ENCODE data around the gene CNTNAP2. TPM values are rescaled to one million over a fixed set of nuclear protein-coding genes. Genes with fewer than 3 reads are reported as not detected.

The CNTNAP2 gene
- total RNA-seq, 1 donor from 2014 or later = 1.3 TPM

DNA sequence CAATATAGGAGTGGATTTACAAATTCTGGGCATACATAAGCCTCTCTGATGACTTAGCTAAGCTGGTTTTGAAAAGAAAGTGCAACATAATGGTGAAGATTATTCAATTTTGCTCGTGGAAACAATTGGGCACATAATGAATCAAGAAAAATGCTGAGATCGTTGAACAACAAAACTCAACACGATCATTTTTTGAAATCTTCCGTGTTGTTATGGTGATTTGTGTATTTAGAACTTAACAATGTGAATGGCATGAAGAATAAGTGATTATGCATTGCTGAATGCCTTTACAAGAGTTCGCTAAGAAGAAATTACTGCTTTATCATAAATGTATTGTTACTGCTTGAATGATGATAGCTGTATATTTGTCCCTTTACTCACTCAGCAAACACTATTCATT, 875.0 kb downstream of the CNTNAP2 start:
- DNase-seq (ENCODE audit: low spot score) = no peak

DNA sequence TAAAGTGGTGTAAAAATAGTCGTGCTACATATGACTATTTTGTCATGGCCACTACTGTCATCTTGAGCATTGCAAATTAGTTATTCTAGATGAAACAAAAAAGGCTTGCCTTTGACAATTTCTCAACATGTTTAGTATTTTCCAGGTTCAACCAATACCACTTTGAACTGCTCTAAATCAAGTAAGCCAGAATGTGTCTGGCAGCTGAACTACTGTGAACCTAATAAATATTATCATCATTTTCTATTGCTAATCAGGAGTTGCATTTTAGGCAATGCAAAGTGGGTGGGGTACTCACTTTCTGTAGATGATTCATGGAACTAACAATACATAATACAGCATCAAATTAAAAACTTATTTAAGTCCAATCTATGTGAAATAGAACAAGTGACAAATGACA, 877.2 kb downstream of the CNTNAP2 start:
- no peak for DNase-seq (ENCODE audit: low spot score)

DNA sequence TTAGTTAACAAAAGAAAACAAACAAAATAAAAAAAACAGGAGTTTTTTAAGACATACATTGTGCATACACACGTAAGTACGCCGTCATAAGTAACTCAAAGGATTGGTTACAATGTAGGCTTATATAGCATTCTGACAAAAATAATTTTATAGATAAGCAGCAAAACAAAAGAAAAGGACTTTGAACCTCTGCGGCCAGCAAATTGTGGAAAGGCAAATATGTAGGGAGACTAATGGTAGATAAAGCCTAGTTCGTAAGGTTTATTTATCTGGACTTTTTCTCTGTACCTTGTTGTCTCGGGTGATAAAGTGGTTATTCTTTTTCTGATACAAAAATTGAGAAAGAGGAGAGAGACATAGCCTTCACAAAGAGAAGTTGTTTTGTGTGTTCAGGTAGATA, 891.9 kb downstream of the CNTNAP2 start:
- DNase-seq (ENCODE audit: low spot score) = no peak

DNA sequence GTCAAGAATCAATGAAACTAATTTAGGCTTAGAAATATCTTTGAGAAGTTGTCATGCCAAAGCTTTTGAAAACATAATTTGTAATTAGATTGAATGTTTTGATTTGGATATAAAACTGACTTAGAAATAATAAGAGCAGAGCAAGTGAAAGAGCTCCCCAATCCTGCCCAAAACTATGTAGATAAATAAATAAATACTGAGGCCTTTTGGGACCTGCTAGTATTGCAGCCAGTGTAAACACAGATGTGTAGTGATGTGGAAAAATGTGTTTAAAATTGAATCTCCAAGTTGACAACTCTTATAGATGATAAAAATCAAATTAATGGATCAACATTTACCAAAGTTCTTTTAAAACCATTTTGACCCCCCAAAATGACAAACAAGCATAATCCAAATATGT, 896.1 kb downstream of the CNTNAP2 start:
- DNase-seq (ENCODE audit: low spot score) = no peak

DNA sequence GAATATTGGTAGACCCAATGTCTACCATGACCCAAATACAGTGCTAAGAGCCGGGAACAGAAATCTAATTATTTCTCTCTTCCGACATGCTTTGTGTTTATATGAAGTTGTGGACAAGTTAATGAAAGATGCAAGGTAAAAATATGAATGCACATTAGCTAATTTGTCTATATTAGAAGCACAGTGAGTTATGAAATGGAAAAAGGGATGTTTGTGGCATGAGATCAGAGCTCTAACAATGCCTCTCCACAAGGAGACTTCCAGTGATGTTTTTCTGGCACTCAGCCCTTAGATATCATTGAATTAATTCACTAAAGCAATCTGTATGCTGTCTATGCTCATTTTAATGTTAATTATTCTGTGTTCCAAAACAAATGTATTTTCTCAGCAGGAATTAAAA, 897.2 kb downstream of the CNTNAP2 start:
- DNase-seq (ENCODE audit: low spot score) = no peak

DNA sequence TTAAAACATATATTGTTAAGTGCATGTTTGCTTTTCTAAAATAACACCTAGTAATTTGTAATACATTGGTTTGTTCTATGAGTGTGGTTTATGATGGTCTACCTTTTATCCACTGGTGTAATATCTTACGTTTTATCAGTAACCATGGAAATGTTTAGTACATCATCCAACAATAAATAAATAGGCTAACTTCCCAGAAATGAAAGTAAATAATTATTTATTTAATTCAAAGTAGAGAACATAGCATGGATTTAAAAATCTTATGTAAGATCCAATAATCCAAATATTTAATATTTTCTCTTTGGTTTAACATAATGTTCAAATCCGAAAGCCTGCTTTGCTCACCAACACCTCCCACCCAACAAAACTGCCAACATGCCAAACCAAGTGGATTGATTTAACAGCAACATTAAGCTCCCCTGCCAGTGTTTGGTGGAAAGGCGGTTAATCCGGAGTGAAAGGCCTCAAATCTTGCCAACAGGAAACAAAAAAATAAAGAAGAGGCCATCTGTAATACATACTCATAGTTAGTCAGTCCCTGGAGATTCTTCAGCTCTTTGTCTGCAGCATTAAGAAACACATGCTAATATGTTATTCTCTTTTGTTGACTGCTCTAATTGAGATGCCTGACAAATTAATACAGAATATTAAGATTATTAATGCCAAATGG, 897.8 kb downstream of the CNTNAP2 start:
- no peak for DNase-seq (ENCODE audit: low spot score)

DNA sequence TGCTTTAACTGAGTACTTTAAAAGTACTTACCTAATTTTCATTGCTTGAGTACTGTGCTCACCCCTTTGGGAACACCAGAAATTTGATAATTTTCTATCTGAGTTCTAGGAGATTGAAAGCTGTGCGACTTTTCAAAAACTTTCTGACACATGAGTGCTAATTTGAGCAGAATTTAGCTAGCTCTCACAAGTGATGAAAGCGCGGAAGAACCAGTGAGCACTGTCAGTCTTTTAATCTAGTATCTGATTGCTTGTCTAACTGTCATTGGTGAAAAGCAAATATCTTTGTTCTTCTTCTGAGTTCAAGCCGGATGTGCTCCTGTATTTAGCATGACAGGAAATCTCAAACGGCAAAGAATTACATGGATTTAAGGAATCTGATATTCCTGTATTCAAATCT, 899.4 kb downstream of the CNTNAP2 start:
- no peak for DNase-seq (ENCODE audit: low spot score)

DNA sequence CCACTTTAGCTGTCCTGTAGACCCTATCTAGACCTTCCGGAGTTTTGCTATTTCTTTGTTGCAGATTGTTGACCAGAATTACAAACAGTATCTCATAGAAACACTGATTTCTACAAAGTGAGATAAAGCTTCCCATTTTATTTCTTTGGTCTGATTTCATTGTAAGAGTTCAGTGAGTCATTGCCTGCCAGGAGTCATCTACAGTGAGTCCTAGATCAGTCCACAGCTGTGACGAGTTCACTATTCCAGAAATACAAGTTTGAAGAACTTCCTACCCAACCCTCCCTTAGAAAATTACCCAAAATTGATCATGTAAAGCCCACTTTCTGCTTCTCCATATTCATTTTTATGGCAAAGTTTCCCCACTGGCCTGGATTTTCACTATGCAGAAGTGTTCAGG, 905.5 kb downstream of the CNTNAP2 start:
- no peak for DNase-seq (ENCODE audit: low spot score)

DNA sequence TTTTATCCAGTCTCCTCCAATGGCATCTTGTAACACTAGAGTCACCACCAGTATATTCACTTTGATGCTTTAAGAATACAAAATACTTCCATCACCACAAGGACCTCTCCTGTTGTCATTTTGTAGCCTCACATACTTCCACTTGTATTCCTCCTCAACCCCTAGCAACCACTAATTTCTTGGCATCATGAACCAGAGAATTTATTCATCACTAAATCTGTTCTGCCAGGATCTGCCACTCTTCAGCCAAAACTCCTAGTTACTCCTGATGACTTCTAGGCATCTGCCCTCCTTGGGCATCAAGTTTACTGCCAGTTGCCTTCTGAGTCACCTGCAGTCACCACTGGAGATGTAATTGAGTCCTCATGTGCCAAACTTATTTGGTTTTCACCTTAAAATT, 906.8 kb downstream of the CNTNAP2 start:
- no peak for DNase-seq (ENCODE audit: low spot score)

DNA sequence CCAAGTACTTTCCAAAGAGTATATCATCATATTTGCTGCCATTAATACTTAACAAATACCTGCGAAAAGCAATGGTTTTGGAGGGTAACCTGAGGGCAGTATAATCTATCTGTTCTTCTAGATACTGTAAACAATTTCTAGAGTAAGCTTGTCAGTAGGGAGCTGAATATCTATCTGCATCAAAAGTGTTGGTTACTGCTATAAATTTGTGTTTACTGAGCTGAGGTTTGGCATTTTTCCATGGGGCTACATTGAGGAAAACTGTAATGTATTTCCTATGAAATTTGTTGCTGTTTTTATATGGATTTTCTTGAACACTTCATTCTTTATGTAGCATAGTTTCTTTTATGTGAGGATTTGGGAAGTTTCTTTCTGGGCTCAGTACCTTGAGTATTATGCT, 913.4 kb downstream of the CNTNAP2 start:
- no peak for DNase-seq (ENCODE audit: low spot score)

DNA sequence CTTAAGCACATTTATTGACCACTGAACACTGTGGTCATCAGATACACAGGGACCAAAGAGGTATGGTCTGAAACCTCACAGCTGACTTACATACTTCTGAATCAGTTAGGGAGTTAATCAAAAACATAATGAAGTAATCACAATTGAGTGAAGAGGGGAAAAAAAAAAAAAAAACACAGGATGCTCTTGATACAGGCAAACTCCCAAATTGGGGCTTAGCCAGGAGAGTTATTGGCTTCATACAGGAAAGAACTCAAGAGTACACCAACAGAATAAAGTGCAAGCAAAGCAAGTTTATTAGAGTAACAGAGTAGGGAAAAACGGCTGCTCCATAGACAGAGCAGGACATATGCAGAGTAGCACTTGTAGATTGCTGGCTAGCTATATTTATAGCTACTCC, 917.0 kb downstream of the CNTNAP2 start:
- no peak for DNase-seq (ENCODE audit: low spot score)

DNA sequence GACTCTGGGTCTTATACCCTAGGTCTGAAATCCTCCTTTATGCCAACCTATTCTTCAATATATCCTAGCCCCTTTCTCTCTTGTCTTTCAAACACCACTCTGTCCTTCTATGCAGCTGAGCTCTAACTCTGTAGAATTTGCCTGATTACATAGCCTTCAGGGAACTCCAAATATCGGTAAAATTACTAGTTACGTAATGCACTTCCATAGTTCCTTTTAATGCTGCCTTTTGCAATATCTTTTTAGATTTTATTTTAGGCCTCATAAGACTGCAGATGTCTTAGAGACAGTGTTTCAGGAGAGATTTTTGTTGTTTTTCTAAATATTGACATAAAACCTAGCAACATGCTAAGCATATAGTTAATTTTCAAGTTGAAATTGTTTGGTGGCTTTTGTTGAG, 924.8 kb downstream of the CNTNAP2 start:
- DNase-seq (ENCODE audit: low spot score) = no peak

DNA sequence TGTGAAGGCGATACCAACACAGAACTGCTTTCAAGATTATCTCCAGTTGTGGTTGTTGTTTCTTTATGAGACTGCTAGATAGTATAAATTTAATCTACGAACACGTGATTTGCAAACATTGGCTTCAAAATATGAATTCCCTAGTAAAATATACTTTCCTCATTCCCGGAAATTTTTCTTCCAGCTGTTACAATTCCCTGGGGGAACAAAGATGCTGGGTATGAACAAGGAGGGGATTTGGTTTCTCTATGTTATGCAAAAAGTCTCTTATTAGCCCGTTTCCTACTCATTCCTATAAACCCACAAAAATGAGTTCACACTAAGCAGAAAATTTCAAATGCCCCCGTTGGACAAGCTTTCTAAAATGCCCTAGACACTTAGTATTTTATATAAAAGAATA, 928.3 kb downstream of the CNTNAP2 start:
- DNase-seq (ENCODE audit: low spot score) = no peak

DNA sequence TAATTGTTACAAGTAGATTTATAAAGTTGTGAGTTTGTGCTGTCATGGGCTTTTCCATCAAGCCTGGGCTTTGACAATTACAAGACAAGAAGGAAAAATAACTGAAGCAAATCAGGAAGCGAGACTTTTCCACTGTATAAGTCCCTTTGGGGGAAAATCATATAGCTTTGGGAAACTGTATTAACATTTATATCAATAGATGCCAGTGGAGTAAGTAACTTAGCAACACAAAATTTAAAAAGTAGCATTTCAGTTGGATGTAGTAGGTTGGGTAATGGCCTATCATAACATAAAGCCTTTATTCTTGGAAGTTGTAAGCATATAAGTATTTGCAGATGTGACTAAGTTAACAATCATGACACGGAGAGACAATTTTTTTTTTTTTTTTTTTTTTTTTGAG, 931.1 kb downstream of the CNTNAP2 start:
- no peak for DNase-seq (ENCODE audit: low spot score)

DNA sequence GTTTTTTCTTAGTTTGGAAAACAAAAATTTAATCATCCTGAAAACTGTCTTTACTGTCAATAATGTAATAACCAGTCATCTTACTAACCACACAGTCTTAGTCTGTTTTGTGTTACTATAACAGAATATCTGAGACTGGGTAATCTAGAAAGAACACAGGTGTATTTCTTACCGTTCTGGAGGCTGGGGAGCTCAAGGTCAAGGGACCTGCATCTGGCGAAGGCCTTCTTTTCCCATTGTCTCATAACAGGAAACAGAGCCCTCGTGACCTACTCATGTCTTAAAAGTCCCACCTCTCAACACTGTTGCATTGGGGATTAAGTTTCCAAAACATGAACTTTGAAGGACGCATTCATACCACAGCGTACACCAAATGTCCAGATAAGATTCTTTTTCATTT, 932.3 kb downstream of the CNTNAP2 start:
- no peak for DNase-seq (ENCODE audit: low spot score)

DNA sequence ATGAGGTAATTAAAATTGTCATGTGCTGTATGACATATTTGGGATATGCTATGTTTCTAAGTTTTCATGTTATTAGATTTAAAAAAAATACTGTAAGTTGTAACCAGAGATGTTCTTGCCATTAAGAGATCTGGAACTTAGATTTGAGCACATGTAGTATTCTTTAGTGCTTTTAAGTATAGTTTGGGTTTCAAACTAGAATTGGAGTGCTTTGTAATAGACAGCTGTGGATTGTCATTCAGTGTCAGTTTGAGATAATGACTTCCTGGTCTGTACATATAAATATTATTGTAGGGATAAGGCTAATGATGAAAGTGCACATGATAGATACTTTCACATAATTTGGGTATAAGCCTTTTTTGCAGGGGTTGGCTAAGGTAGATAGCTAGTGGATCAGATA, 936.2 kb downstream of the CNTNAP2 start:
- no peak for DNase-seq (ENCODE audit: low spot score)

DNA sequence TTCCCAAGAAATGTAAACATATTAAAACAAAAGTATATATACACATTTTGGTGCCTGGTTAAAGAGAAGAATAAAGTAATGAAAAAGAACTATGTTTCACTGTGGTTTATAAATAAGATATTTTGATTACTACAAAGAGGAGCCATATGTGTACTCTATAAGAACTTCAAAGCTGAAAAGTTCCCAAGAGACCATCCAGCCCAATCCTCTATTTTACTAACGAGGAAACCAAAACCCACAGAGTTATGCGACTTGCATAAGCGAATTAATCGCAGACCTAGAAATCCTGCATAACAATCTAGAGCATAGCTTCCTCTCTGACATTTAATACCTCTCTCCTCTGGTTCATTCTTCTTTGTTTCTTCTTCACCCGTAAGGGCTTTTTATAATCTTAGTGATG, 937.1 kb downstream of the CNTNAP2 start:
- no peak for DNase-seq (ENCODE audit: low spot score)

DNA sequence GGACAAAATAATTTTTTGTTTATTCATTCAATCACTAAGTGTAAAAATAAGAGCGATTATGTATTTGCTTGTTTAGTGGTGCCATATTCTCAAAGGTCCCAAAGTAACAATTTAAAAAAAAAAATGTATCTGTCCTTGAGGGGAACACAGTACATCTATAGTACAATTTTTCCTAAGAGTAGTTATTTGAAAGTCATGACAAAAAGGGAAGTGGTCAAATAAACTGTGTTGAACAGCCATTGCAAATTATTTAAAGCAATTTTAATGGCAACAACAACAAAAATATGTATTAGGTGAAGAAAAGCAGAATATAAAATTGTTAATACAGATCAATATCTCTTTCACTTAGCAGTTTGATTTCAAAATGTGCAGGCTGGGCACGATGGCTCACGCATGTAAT, 943.5 kb downstream of the CNTNAP2 start:
- no peak for DNase-seq (ENCODE audit: low spot score)

DNA sequence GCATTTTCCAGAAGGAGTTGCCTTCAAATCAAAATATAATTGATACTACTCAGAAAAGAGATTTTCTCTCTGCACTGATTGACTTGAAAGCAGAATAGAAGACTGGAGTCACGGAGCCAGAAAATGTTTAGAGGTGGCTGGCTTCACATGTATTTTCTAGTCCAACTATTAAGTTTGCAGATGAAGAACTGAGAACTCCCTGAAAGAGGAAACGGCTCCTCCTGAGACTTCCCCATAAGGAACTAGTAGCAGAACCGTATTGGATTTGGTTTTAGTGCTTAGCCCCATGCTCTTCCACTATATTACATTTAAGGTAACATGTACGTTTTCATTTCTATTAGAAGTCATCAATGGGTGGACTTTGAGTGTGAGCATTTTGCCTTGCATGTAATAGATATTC, 946.3 kb downstream of the CNTNAP2 start:
- DNase-seq (ENCODE audit: low spot score) = no peak

DNA sequence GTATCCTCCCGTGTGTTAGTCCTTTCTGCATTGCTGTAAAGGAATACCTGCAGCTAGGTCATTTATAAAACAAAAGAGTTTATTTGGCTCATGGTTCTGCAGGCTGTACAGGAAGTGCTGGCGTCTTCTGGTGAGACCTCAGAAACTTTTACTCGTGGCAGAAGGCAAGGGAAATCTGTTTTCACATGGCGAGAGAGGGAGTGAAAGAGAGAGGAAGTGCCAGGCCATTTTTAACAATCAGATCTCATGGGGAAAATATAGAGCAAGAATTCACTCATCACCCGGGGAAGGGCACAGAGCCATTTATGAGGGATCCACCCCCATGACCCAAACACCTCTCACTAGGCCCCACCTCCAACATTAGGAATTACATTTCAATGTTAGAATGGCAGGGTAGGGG, 952.2 kb downstream of the CNTNAP2 start:
- DNase-seq (ENCODE audit: low spot score) = no peak

DNA sequence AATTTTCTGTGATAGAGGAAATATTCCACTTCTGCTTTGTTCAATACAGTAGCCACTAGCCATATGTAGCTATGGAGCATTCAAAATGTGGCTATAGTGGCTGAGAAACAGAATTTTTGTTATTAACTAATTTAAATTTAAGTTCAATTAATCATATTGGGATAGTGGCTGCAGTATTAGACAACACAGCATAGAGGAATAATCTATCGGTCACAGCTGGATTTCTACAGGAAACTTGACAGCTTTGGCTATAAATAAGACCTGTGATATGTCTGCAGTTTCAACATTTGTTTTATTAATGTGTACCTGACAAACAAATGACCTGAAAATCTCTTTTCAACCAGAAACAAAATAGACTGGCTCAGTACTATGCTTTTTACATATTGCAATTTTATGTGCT, 953.2 kb downstream of the CNTNAP2 start:
- DNase-seq (ENCODE audit: low spot score) = no peak

DNA sequence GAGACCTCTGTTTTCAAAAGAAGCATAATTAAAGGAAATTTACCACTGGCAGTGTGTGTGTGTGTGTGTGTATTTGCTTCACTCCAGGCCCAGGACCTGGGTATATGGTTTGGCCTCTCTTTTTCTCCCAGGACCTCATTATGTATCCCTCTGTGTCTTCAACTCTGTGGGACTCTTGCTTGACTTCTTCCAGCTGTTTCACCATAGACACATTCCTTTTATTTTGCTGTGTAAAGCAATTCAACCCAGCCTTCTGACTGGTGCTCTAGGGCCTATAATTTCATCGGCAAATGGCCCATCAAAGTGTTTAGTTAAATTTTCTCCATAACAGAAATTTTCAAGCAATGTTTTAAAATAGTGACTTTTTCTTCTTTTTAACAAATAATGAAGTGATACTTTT, 954.3 kb downstream of the CNTNAP2 start:
- no peak for DNase-seq (ENCODE audit: low spot score)

DNA sequence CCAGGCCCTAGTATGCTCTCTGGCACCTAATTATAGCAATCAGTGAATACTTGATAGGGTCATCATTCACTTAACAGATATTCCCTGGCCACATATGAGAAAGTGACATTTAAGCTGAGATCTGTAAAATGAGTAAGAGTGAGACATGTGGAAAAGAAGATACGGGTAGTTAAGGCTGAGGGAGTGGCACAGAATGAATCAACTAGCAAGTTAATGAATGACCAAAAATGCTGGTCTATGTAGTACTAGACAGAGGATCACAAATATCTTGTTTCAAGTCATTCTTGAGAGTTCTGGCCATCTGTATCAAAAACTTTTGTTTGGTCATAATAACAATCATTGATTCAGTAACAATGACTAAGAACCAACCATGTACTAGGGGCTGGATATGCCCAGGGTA, 954.9 kb downstream of the CNTNAP2 start:
- no peak for DNase-seq (ENCODE audit: low spot score)

DNA sequence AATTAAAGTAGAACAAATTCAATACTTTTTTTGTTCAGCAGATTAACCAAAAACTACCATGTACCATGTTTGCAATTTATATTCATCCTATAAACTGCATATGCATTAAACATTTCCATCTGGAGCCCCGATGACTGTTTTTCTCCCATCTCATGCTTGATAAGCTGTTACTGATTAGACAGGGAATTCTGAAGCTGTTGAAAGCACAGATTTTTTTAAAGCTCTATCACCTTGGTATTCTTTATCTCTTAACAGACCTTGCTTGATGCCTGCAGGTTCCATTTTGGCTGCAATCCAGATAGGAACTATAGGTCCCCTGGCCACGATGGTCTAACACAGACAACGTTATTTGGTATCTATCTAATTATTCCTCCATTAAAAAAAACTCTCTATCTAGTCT, 961.7 kb downstream of the CNTNAP2 start:
- DNase-seq (ENCODE audit: low spot score) = no peak
